Cardiac muscle cell (in vitro differentiated cells and primary cell): ENCODE results near the gene CYB5R2. TPM values are rescaled to one million over a fixed set of nuclear protein-coding genes. Genes with fewer than 3 reads are reported as not detected.

Experiments
- DNase-seq, 2 donors: peaks; one replicate each; pipeline versions ENCODE4 v3.0.0 to v3.0.0-alpha.2; 2010 to 2017; ENCODE audit warnings: low read depth in 1 of 2, low spot score in 1 of 2
- H3K27ac ChIP-seq: fragments of 200-600 bp; sonication (generic); 2 replicates; pipeline ENCODE4 v1.5.1; 2016
- H3K27me3 ChIP-seq: fragments of 200-600 bp; sonication (generic); 2 replicates; pipeline ENCODE4 v1.6.0; 2016; ENCODE audit warnings: control low read depth
- H3K36me3 ChIP-seq: fragments of 200-600 bp; sonication (generic); 2 replicates; pipeline ENCODE4 v1.5.1; 2016; ENCODE audit warnings: control low read depth
- H3K4me1 ChIP-seq: fragments of 200-600 bp; sonication (generic); 2 replicates; pipeline ENCODE4 v1.8.1; 2017; ENCODE audit warnings: low read depth, mild to moderate bottlenecking, mixed run types
- H3K4me3 ChIP-seq: fragments of 200-600 bp; sonication (generic); 2 replicates; pipeline ENCODE4 v1.5.1; 2016; ENCODE audit warnings: mild to moderate bottlenecking
- H3K9me3 ChIP-seq: fragments of 200-600 bp; sonication (generic); 2 replicates; pipeline ENCODE4 v1.5.1; 2017; ENCODE audit warnings: low read depth, mild to moderate bottlenecking, control low read depth
- CTCF ChIP-seq: IDR thresholded peaks from 2 replicates; pipeline ENCODE4 v1.5.1; 2012; ENCODE audit warnings: low read depth, mild to moderate bottlenecking, low read length
- polyA plus RNA-seq: library from polyadenylated mRNA; unstranded; fragments of >200 nt; fragmentation: Nextera tagmentation; extraction: Ambion mirVana; gene quantifications from 2 replicates; pipeline ENCODE4 v1.2.1, GENCODE V29; 2016
- total RNA-seq: library from RNA; depleted of rRNA; stranded (reverse); fragments of >200 nt; gene quantifications from 2 replicates; pipeline ENCODE4 v1.2.3, GENCODE V29; 2016

CYB5R2 gene
- total and polyA plus RNA-seq, 2 experiments from 2014 or later: 4.1 to 4.5 TPM

- H3K27ac ChIP-seq: no peak overlapping the region
- no peak overlapping the region for H3K4me3 ChIP-seq
- H3K4me1 ChIP-seq: no peaks in the 10 kb centered on the region
- no peaks in the 10 kb centered on the region for H3K9me3 ChIP-seq
- H3K36me3 ChIP-seq: no peaks in the 10 kb centered on the region
- no peak for DNase-seq
- no peaks in the 10 kb centered on the region for H3K27me3 ChIP-seq
- TF ChIP-seq CTCF: no peak
Measured at GRCh38 chr11:7694235-7694634, 20.9 kb upstream of the CYB5R2 start.

DNA sequence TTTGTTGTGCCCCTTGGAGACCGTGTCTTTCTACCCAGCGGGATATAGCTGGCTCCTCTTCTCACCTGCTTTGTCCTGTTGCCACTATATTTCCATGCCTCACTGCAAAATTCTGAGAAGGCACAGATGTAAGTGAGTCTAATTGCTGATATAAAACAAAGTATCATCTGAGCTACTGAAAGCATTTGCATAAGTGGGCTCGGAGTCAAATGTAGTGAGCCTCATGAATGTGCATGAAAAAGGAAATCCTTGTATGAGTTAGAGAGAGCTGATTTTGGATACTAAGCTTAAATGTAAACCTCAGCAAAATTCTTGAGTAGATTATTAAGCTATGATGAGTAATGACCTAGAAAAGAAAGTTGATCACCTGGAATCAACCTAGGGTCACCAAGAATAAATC, 19.1 kb upstream of the CYB5R2 start:
- no peaks in the 10 kb centered on the region for H3K36me3 ChIP-seq
- no peak for TF ChIP-seq CTCF
- H3K27ac ChIP-seq: no peak overlapping the region
- H3K4me3 ChIP-seq: no peak overlapping the region
- no peak for DNase-seq
- H3K9me3 ChIP-seq: no peaks in the 10 kb centered on the region
- no peaks in the 10 kb centered on the region for H3K27me3 ChIP-seq
- H3K4me1 ChIP-seq: no peaks in the 10 kb centered on the region

DNA sequence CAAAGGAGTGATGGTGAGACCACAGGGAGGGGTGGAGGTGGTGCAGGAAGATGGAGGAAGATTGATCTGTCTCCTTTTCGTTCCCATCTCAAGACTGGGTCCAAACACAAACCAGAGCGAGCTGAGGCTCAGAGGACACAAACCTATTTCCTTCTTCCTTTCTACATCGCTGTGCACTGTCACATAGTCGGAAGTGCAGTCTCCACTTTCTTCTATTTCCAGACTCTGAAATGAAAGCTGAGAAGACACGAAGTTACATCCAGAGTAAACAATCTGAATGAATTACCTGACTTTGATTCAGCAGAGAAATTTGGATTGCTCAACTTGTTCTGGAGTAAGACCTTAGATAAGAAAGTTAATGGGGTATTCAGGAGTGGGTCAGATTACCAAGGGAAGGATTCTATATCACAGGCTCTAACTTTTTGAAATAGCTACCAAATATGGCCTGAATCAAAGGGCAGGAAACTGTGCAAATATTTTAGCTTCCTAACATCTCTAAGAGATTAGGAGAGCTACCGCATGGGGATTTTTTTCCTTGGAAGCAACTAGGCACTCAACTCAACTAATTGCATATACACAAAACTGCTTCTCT, 18.6 kb upstream of the CYB5R2 start:
- Histone ChIP-seq H3K27me3 (no peaks in the 10 kb centered on the region), H3K36me3 (no peaks in the 10 kb centered on the region), H3K9me3 (no peaks in the 10 kb centered on the region), H3K4me3 (no peak overlapping the region), H3K27ac (no peak overlapping the region), H3K4me1 (no peaks in the 10 kb centered on the region)
- no peak for TF ChIP-seq CTCF
- DNase-seq: peak in 1 of 2 donors; percentile 56

GRCh38 chr11:7690648-7691047, 17.3 kb upstream of the CYB5R2 start:
- DNase-seq: peak in 1 of 2 donors; percentile 23
- TF ChIP-seq CTCF: no peak
- Histone ChIP-seq H3K4me1 (no peaks in the 10 kb centered on the region), H3K36me3 (no peaks in the 10 kb centered on the region), H3K4me3 (no peak overlapping the region), H3K27me3 (no peaks in the 10 kb centered on the region), H3K27ac (no peak overlapping the region), H3K9me3 (no peaks in the 10 kb centered on the region)

DNA sequence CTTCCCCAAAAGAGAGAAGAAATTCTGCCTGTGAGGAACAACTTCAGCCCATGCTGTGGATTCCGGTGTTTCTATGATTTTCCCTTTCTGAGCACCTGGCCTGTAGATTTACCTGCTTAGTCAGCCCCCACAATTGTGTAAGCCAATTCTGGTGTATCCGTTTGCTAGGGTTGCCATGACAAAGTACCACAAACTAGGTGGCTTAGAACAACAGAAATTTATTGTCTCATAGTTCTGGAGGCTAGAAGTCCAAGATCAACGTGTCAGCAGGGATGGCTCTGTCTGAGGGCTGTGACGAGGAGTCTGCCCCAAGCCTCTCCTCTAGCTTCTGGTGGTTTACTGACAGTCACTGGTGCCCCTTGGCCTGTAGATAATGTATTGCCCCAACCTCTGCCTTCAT, 15.9 kb upstream of the CYB5R2 start:
- no peaks in the 10 kb centered on the region for H3K36me3 ChIP-seq
- no peaks in the 10 kb centered on the region for H3K9me3 ChIP-seq
- H3K4me1 ChIP-seq: no peaks in the 10 kb centered on the region
- no peak for TF ChIP-seq CTCF
- H3K27me3 ChIP-seq: no peaks in the 10 kb centered on the region
- no peak overlapping the region for H3K27ac ChIP-seq
- H3K4me3 ChIP-seq: no peak overlapping the region
- no peak for DNase-seq
